Endometrium (tissue), 2 donors: Measurements from ENCODE around the gene FAM120A.
"Not testable (repeated sequence)": the region's sequence is repeated elsewhere in the genome, so short reads cannot be mapped to it uniquely, and the experiment has no call there.

Experiments
- FAIRE-seq: peaks from 2 replicates; lab custom pipeline; 2012; peaks lifted over from hg19 to GRCh38; lab: Jason Lieb, UNC
- donor health status: control.
- donor health status: control.

FAM120A gene

DNA sequence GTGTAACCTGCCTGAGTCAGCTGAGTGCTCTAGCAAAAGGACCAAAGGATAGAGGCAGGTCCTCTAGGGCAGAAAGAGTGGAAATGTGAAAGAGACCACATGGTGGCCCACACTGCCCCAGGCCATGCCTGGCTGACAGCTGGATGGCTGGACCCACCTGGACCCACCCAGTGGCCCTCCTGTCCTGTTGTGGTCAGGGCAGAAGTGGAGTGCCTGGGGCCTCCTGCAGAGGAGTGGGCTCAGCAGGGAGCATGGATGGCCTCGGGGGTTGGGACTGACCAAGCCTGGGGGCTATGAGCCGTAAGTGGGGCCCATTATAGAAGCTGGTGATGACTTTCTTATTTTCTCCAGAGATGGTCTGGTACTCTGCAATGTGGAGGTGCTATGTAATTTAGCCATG is 57.6 kb downstream of the FAM120A start:
- FAIRE-seq, result no peak

DNA sequence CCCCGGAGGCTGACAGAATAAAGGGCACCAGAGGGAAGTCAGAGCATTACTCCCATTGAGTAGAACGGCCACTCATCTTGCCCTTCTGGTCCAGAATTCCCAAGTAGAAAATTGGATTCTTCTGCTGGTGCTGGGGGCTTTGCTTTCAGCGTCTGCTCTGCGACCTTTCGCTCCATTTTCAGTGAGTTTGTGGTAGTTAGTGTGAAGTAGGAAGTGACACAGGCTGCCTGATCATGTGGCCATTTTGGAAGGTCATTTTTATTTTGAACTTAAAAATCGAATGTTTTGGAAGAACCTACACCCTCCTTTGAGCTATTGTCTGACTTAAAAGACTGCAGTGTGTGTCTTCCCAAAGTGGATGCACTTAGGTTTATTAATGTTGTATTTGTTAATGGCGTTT is 58.6 kb downstream of the FAM120A start:
- FAIRE-seq, result no peak

DNA sequence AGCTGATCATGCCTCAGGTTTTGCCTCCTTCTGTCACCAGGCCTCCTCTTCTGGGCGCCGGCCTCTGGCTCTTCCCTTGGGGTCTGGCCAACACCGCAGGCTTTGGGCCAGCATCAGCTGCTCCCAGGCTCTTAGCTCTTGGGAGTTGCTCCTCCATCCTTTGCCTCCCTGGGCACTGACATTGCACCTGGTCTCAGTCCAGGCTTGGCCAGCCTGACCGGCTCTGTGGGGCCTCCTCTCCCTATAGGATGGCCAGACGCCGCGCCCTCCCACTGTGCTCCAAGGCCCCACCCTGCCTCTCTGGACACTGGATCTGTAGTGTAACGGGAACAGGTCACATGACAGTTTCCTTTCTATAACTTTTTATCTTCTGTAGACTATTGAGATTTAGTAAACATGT is 59.7 kb downstream of the FAM120A start:
- not testable (repeated sequence) for FAIRE-seq

DNA sequence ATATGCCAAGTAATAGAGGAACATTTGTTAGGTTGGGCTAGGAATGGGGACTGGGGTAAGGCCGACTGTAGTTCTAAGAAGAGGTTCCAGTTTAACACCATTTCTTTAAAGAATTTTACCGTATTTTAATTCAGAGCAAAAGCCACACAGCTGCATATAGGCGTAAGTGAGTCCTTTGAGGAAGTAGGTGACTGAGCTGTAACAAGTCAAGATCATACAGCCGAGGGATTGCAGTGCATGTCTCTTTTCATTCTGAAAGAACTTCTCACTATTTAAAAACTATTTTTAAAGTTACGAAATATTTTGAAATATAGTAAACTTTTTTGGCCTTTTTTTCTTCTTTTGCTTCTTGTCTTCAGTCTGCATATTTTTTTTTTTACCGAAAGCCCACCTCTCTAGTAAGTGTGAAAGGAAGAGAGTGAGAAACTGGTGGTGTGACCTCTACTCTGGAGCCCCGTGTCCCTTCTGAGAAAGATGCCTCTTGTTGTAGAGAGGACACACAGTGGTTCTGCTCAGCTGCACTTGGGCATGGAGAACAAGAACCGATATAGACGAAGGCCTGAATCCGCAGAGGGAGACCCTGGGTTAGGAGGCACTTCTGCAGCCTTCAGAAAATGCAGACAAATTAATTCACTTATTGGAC is 60.8 kb downstream of the FAM120A start:
- not testable (repeated sequence) for FAIRE-seq

DNA sequence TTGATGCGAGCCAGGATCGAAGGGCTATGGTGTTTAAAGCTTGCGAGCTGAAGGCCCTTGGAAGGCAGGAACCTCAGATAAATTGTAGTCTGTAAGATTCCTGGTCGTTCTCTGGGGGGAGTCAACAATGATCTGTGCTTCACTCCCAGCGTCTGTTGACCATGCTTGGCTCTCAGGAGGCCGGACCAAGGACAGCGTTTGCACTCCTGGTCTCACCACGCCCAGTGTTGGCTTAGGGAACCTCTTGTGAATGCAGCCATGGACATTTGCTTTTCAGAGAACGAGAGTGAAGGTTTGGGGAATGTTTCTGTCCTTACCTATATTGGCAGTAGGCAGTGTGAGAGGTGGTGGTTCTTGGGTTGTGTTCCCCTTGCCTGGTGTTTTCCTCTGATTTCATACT is 62.1 kb downstream of the FAM120A start:
- FAIRE-seq, result no peak

DNA sequence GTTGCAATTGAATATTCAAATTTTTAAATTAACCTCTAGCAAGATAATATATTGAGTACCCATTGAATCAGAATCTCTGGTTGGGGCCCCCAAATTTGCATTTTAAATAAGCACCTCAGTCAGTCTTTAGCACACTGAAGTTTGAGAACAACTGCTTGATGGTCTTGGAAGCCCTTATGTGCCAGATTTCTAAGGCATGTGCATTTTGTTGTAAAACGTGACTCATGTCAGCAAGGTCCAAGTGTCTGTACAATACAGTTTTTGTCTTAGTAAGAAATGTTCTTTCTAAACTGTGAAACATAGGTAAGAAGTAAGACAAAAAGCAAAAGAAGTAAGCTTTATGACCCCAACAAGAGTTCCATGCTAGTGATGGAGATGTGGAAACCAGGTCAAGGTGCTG is 65.8 kb downstream of the FAM120A start:
- FAIRE-seq, result no peak

DNA sequence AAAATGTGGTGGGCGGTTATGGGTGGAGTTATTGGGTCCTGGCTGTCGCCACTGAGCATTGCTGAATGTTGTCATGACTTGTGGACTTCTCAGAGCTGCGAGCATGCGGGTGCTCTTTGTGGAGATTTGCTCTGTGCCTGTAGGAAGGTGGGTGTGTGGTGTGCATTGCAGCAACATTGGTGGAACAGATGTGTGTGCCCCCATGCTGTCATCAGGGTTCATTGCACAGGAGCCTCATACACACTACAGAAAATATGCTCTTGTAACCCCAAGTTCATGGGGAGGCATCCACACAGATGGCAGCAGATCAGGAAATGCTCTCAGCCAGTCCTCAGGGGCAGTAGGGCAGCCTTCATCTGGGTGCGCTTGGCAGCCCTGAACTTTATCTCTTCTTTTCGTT is 69.0 kb downstream of the FAM120A start:
- FAIRE-seq, result no peak

DNA sequence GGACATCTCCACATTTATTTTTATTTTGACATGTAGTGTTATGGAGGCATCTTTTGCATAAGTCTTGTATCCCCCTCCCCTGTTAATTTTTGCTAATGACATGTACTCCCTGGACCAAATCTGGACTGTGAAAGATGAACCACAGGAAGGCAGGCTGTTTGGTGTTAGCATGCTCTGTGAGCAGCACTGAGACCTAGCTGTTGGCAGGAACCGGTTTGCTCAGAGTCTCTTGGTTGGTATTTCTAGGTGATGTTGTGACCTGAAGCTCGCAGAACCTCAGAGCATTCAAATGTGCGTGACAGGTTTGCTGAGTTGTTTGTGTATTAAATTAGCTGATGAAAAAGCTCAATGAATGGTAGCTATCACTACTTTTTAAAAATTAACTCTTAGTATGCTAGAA is 71.3 kb downstream of the FAM120A start:
- FAIRE-seq, result no peak

DNA sequence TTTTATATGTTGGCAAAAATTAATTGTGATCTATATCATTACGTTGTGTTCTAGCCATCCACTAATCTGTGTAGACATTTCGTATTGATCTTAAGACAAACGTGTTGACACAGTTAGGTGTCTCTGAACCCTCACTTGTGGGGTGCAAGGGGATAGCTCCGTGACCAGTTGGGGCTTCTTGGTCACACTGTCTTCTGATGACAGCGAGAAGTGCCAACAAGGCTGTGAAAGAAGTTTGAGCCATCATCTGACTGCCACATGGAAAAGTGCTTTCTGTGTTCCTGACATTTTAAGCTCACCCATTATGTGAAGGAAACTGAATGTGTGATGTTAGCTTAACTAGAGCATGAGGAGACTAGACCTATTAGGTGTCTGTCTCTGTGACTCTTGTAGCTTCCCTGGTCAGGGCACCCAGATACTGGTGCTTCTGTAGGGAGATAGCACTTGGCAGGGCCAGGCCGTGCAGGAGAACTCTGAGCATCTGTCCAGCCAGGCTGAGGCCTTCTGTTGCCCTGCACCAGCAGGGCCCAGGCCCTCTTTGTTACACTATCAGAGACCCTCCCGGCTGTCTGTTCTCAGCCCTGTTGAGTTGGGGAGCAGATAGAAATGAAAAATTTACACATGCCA is 72.1 kb downstream of the FAM120A start:
- FAIRE-seq, result no peak

DNA sequence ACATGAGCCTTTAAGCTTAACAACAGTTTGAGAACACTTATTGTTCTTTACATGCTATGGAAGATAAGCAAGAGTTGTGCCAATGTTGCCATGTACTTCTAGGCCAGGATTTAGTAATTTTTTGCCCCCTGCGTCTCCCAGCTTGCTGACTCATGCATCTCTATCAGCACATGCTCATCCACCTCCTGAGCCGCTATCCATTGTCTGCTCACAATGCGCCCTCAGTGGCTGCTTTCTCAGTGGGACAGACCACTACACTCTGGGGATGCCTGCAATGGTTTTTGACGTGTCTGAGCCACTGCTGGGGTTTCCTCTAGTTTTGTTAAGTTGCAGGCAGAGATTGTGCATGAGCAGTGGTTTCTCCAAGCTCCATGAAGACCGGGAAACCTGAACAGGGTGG is 74.0 kb downstream of the FAM120A start:
- FAIRE-seq, result no peak

DNA sequence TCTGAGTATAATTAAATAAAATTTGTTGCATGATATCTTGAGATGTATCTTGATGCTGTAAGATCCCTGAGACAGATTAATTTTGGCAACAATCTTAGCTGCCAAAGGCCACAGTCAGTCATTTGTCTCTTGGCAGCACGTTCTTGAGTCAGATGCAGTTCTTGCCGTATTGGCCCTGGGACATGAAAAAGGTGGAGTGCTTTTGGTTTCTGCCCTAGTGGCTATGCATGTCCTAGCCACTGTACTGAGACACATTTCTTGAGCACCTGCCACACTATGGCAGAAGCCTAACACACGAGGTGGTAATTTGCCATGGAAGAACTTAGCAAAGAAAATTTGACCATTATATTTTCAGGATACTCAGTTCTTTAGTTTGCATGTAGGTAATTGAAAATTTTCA is 79.9 kb downstream of the FAM120A start:
- no peak for FAIRE-seq

DNA sequence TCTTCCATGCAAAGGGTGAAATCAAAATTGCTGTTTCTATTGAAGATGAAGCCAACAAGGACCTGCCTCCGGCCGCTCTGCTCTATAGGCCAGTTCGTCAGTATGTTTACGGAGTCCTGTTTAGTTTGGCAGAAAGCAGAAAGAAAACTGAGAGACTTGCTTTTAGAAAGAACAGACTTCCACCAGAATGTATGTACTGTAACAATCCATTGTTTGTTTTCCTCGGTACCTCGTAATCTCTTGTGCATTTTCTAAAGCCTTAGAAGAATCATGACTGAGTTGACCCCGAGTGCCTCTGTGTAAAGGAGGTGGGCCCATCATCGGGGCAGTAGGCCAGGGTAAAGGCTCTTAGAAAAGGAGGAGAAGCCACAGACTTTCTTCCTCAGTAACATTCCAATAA is 80.7 kb downstream of the FAM120A start:
- no peak for FAIRE-seq

DNA sequence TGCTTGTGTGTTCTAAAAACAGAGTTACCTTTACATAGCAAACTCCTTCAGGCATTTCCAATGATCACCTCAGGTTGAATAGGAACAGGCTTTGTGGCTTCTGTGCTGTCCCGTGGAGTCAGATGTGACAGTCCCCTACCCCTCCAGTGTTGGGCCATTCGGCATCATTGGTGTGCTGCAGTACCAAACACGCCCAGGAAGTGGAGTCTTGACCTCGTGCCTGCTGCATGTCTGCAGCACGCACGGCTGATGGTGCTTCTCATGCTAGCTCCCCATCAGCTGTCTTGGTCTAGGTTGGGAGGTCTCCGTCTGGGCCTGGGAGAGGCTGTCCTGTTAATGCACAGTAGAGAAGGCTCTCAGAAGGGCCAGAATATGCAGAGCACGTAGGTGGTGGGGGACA is 82.4 kb downstream of the FAM120A start:
- no peak for FAIRE-seq

DNA sequence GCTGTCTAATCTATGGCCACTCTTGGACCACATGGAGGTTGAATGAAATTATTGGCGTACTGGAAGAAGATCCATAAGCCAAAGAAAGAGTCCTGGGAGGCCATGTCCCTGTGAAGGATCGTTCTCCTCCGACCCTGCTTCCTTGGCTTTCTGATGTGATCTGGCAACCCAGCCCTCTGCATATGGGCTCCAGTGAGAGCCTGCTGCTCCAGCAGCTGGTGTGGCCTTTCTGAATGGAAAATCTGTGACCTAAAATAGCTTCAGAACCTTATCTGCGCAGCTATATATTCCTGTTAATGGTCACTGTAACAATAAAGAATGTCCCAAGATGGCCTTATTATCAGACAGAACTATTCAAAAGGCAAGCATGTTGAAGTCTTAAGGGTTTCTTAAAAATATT is 84.7 kb downstream of the FAM120A start:
- no peak for FAIRE-seq

DNA sequence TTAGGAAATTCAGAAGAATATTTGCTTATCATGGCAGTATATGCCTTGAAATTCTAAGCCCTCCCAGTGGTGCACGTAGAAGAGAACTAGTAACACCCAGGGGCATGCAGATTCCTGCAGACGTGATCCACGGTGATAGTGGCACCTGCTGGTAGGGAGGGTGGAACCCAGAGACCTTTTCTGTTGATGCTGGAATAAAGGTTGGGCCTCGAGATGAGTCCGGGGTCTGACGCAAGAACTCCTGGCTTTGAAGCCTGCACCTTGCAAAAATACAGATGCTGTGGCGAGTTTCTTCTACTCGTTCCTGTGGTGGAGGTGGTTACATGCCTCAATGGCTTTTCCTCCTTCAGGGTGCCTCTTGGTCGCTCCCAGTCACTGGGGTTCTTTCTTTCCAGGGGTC is 85.4 kb downstream of the FAM120A start:
- FAIRE-seq, result no peak

DNA sequence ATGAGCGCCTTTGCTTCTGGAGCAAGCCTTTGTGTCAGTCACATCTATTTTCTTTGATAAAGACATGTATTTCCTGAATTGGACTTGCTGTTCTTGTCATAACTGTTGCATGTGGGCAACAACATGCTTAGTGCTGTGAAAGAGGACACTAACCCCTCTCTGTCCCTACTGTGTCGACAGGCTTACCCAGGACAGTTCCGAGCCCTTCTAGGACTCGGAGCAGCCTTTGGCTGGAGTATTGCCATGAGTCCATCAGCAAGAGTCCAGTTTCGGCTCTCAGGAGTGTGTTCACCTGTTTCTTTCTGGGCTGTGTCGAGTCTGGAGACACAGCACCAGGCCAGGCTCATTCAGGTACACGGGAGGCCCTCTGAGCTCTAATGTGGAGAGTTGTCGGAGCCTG is 88.8 kb downstream of the FAM120A start:
- FAIRE-seq, result no peak

DNA sequence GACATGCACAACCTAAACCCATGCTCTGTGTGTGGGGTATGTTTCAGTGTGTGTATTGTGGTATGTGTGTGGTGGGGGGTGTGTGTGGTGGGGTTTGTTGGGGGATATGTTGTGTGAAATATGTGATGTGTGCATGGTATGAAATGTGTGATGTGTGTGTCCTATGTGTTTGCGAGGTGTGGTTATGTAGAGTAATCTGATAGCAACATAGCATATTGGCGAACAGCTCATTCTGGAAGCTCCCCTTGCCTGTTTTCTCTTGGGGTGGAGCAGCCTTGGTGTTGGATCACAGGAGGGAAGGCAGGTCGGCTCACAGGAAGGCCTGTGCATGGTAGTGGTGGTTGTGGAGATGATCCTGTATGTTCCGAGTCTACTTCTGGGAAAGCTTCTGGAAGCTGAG is 89.5 kb downstream of the FAM120A start:
- FAIRE-seq, result no peak

DNA sequence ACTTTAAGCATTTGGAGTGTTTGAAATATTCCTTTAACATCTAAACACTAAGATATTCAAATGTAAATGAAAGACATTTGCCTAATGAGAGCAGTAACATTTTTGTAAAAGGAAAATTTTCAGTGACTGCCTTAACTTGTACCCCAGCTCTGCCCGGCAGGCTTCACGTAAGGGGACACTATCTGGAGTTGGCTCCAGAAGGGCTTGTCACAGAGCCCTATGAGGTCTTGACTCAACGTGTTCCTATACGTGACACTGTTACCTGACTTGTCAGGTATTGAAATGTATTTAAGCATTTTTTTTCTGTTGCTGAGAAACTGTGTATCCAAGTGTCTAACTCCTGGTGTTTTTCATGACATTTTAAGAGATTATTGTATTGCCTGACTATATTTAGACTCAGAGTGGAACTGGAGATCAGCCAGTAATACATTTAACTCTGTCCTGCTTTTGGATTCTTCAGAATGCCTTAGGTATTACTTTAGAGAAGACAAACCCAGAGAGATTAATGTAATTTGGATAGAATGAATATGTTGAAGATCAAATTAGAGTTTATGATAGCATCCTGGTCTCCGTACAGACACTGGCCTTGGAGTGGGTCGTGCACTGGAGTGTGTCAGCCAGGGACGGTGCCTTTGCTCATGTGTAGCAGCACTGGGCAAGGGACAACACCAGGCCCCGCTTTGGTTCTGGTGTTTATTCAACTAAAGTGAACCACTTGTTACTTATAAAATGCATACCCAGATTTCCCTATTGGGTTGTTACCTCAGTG is 90.3 kb downstream of the FAM120A start:
- FAIRE-seq, result no peak

DNA sequence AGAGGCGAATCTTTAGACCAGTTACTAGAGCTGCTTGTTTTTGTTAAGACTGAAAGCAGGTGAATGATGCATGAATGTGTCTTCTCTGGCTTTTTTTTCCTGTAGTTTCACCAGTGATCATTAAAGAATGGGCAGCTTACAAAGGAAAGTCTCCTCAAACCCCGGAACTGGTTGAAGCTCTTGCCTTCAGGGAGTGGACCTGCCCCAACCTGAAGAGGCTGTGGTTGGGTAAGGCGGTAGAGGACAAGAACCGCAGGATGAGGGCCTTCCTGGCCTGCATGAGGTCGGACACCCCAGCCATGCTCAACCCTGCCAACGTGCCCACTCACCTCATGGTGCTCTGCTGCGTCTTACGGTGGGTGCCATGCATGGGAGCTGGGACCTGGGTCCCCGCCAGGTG is 91.6 kb downstream of the FAM120A start:
- no peak for FAIRE-seq

DNA sequence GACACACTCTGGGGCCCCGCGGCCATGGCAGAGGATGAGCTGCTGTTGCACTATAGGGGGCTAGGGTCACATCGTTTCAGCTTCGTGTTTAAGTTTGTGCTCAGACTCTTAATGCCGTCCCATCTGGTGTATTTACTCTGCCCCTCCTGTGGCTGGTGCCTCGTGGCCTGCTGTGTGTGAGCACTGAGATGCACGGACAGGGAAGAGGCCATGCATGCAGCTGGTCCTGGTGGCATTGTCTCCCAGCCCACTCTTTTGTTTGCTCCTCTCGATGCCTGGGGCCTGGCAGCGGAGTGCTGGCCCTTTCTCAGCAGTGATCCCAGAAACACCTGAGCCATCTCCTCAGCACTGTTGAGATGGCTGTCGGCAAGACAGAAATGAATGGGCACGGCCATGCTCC is 94.9 kb downstream of the FAM120A start:
- FAIRE-seq, result no peak

DNA sequence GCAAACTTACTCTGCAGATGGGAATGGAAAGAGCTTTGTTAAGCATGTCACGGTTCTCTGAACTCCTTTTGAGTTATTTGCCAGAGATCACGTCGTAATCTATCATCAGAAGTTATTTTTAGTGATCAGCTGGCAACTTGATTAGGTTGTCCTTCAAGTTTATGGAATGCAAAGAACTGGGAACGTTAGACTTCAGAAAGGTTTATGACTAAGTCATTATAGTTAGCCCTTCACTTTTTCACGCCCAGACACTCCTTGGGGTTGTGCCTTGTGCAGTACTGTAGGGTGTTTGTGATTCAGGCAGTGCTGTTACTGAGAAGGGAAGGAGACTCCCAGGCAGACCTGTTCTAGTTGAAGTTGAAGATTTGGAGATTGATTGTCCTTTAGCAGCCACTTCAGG is 98.1 kb downstream of the FAM120A start:
- no peak for FAIRE-seq

DNA sequence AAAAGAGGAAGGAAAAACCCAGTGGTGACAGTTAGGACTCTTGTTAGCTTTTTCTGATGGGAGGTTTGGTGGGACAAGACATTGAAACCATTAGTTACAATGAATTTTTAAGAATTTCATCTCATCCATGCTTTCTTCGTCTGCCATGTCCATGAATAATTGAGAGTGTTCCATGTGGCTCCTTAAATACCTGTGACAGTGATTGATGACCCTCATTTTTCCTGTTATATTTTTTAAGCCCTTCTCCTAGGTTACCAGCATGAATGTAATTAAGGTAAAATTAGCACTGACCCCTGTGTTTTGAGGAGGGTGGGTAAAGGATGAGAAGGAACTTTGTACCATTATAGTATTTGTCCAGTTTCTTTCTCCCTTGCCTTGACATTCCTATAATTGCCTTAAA is 101.4 kb downstream of the FAM120A start:
- no peak for FAIRE-seq

DNA sequence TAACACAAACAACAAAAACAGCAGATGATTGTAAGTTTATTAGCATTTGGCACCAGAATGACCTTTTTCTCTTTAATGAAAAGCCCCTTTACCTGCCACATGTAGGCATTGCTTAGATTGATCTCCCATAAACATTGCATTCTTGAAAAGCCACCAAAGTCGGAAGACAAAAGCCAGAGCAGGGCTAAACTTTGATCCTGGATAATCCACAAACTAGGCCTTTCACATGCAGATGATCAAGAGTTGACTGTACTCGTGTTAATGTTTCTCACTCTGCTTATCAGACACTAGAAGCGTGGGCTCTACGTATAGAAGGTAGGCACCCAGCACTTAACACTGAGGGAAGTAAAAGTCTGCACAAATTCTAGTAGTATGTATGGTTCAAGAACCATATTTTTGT is 103.9 kb downstream of the FAM120A start:
- no peak for FAIRE-seq
